PFSK-1 (cell line): ENCODE measurements around the gene FGFBP3.

Experiments
- FOXP2 ChIP-seq: optimal IDR thresholded peaks from 2 replicates; pipeline ENCODE3; 2011; ENCODE audit warnings: borderline replicate concordance, control low read depth, inconsistent platforms; ENCODE audit not compliant: insufficient read depth; ENCODE audit errors: extremely low read length, extremely low read depth
- POLR2AphosphoS5 ChIP-seq: IDR thresholded peaks from 2 replicates; pipeline ENCODE4 v1.6.1; 2012; ENCODE audit warnings: low read depth, mild to moderate bottlenecking, control low read depth, low read length, moderate library complexity
- SIN3A ChIP-seq: IDR thresholded peaks from 2 replicates; pipeline ENCODE4 v1.6.1; 2012; ENCODE audit warnings: mild to moderate bottlenecking, low read length, moderate library complexity, borderline replicate concordance; ENCODE audit not compliant: insufficient read depth
- TAF1 ChIP-seq: IDR thresholded peaks from 2 replicates; pipeline ENCODE4 v1.6.1; 2012; ENCODE audit warnings: low read length, control low read depth, borderline replicate concordance; ENCODE audit not compliant: insufficient read depth
- TF ChIP-seq, protein P1 (sequence below), 2 experiments: IDR thresholded peaks; 2 replicates each; pipeline versions ENCODE4 v1.6.1 to v1.8.0; 2011 to 2012; ENCODE audit warnings: low read depth in 2 of 2, low read length in 2 of 2, control low read depth in 1 of 2, inconsistent platforms in 1 of 2, mild to moderate bottlenecking in 1 of 2, moderate library complexity in 1 of 2; ENCODE audit not compliant: insufficient read depth in 1 of 2

The FGFBP3 gene

DNA sequence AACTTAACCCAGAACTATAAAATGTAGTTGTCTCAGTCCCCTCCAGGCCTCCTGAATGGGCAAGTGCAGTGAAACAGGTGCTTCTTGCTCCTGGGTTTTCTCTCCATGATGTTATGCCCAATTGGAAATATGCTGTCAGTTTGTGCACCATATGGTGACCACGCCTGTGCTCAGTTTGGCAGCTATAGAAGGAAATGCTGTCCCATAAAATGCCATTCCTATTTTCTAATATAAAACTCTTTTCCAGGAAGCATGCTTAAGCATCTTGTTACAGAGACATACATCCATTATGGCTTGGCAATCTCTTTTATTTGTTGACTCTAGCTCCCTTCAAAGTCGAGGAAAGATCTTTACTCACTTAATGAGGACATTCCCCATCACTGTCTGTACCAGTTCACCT lies 45.2 kb downstream of the FGFBP3 start:
- TF ChIP-seq SIN3A (no peak), POLR2AphosphoS5 (no peak), TAF1 (no peak), FOXP2 (no peak)
- TF ChIP-seq, protein P1, sequence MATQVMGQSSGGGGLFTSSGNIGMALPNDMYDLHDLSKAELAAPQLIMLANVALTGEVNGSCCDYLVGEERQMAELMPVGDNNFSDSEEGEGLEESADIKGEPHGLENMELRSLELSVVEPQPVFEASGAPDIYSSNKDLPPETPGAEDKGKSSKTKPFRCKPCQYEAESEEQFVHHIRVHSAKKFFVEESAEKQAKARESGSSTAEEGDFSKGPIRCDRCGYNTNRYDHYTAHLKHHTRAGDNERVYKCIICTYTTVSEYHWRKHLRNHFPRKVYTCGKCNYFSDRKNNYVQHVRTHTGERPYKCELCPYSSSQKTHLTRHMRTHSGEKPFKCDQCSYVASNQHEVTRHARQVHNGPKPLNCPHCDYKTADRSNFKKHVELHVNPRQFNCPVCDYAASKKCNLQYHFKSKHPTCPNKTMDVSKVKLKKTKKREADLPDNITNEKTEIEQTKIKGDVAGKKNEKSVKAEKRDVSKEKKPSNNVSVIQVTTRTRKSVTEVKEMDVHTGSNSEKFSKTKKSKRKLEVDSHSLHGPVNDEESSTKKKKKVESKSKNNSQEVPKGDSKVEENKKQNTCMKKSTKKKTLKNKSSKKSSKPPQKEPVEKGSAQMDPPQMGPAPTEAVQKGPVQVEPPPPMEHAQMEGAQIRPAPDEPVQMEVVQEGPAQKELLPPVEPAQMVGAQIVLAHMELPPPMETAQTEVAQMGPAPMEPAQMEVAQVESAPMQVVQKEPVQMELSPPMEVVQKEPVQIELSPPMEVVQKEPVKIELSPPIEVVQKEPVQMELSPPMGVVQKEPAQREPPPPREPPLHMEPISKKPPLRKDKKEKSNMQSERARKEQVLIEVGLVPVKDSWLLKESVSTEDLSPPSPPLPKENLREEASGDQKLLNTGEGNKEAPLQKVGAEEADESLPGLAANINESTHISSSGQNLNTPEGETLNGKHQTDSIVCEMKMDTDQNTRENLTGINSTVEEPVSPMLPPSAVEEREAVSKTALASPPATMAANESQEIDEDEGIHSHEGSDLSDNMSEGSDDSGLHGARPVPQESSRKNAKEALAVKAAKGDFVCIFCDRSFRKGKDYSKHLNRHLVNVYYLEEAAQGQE (IDR thresholded peaks at IDR 0.05; ENCODE audit: insufficient read depth in 1 of 2, low read depth in 2 of 2, low read length in 2 of 2) = no peak

DNA sequence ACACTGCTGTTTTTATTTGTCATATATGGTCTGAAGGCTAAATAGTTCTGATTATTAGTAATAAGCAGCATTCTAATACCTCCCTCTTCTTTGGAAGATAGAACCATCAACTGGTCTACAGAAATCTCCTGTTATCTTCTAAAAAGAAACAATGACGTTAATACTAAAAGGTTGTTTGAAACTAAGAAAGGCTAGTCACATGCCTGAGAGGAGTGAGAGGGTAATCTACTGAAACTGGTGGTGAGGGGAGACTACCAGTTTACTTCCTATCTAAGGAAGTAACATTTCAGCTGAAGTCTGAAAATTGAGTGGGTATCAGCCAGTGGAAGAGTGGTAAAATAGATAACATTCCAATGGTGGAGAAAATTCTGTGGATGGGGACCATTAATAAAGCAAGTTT lies 48.4 kb downstream of the FGFBP3 start:
- TF ChIP-seq TAF1 = no peak
- TF ChIP-seq, protein P1 (IDR thresholded peaks at IDR 0.05; ENCODE audit: insufficient read depth in 1 of 2, low read depth in 2 of 2, low read length in 2 of 2) = no peak
- TF ChIP-seq POLR2AphosphoS5 = no peak
- no peak for TF ChIP-seq FOXP2
- no peak for TF ChIP-seq SIN3A

DNA sequence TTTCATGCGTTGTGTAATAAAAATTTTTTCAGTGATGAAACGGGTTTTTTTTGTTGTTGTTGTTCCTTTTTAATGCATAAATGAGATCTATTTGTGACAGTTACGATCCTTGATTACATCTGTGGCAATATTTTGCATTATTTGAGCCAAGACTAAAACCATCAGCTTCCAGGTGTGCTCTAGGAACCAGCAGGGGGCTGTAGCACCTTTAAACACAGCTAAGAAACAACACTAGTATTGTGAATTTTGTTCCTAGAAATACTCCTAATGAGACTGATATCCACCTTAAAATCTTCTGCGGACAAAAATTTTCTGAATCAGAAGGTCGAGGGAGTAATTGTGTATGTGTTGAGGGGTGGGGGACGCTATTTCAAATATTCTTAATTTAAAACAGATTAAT lies 52.6 kb downstream of the FGFBP3 start:
- TF ChIP-seq SIN3A (no peak), POLR2AphosphoS5 (no peak), FOXP2 (no peak), TAF1 (no peak)
- TF ChIP-seq, protein P1 (IDR thresholded peaks at IDR 0.05; ENCODE audit: insufficient read depth in 1 of 2, low read depth in 2 of 2, low read length in 2 of 2) = no peak
